Kidney epithelial cell (primary cell): ENCODE data around the gene XDH. TPM values are rescaled to one million over a fixed set of nuclear protein-coding genes. Genes with fewer than 3 reads are reported as not detected.

ENCODE experiments used
- DNase-seq: peaks from one replicate; pipeline ENCODE4 v3.0.0-alpha.2; 2010; ENCODE audit warnings: low read depth
- H3K27me3 ChIP-seq: 2 replicates; pipeline ENCODE4 v1.6.0; 2011; ENCODE audit warnings: low read length; ENCODE audit not compliant: control insufficient read depth, insufficient read depth
- H3K36me3 ChIP-seq: 2 replicates; pipeline ENCODE4 v1.5.1; 2011; ENCODE audit warnings: low read length; ENCODE audit not compliant: control insufficient read depth, insufficient read depth
- H3K4me3 ChIP-seq: 2 replicates; pipeline ENCODE4 v1.5.1; 2011; ENCODE audit warnings: low read depth, mild to moderate bottlenecking, control low read depth, low read length
- CTCF ChIP-seq: IDR thresholded peaks from 2 replicates; pipeline ENCODE4 v1.5.1; 2011; ENCODE audit warnings: mild to moderate bottlenecking, moderate library complexity, low read length, control low read depth, inconsistent platforms; ENCODE audit not compliant: insufficient read depth, poor library complexity, severe bottlenecking
- total RNA-seq: library from RNA; depleted of rRNA; stranded (reverse); fragments of >200 nt; gene quantifications from 2 replicates; pipeline ENCODE4 v1.2.3, GENCODE V29; 2015

XDH gene
- total RNA-seq, 1 donor from 2014 or later, result 4.4 TPM

- DNase-seq, result no peak
- Histone ChIP-seq H3K27me3 (no peaks in the 10 kb centered on the region), H3K4me3 (no peak overlapping the region), H3K36me3 (no peaks in the 10 kb centered on the region)
- no peak for TF ChIP-seq CTCF
These were observed 1.5 kb downstream of the XDH start for GRCh38 chr2:31413025-31413424.

GRCh38 chr2:31411771-31412170 is 2.8 kb downstream of the XDH start:
- H3K4me3 ChIP-seq, result no peak overlapping the region
- no peak for DNase-seq
- no peaks in the 10 kb centered on the region for H3K36me3 ChIP-seq
- H3K27me3 ChIP-seq, result no peaks in the 10 kb centered on the region
- TF ChIP-seq CTCF, result no peak

- DNase-seq, result no peak
- Histone ChIP-seq H3K4me3 (no peak overlapping the region), H3K36me3 (no peaks in the 10 kb centered on the region), H3K27me3 (no peaks in the 10 kb centered on the region)
- no peak for TF ChIP-seq CTCF
These were observed 7.8 kb downstream of the XDH start for GRCh38 chr2:31406593-31407385.

- no peak for TF ChIP-seq CTCF
- no peaks in the 10 kb centered on the region for H3K27me3 ChIP-seq
- H3K4me3 ChIP-seq, result no peak overlapping the region
- no peaks in the 10 kb centered on the region for H3K36me3 ChIP-seq
- DNase-seq, result no peak
These were observed 9.7 kb downstream of the XDH start for GRCh38 chr2:31404827-31405226.

GRCh38 chr2:31404302-31404701 is 10.2 kb downstream of the XDH start:
- Histone ChIP-seq H3K36me3 (no peaks in the 10 kb centered on the region), H3K27me3 (no peaks in the 10 kb centered on the region), H3K4me3 (no peak overlapping the region)
- DNase-seq, result no peak
- no peak for TF ChIP-seq CTCF

GRCh38 chr2:31402388-31402787 is 12.2 kb downstream of the XDH start:
- H3K36me3 ChIP-seq, result no peaks in the 10 kb centered on the region
- no peak overlapping the region for H3K4me3 ChIP-seq
- no peak for DNase-seq
- H3K27me3 ChIP-seq, result no peaks in the 10 kb centered on the region
- no peak for TF ChIP-seq CTCF
